ENCODE data around the gene NECTIN3.

Gene NECTIN3

DNA sequence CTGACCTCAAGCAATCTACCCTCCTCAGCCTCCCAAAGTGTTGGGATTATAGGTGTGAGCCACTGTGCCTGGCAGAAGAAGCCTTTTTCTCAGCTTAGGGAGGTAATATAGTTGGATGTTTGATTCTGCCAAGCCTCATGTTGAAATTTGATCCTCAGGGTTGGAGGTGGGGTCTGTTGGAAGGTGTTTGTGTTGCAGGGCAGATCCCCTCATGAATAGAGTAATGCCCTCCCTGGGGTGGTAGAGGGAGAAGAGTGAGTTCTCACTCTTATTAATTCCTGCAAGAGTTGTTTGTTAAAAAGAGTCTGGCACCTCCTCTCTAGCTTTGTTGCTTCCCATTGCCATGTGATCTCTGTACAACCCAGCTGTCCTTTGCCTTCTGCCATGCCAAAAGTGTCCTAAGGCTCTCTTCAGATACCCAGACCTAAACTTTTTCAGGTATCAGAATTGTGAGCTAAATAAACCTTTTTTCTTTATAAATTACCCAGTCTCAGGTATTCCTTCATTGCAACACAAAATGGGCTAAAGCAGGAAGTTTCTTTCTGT lies 16.4 kb downstream of the NECTIN3 start:
- DNase-seq = no peak

- DNase-seq = no peak
Observed at GRCh38 chr3:111096487-111097209, 25.0 kb downstream of the NECTIN3 start.

DNA sequence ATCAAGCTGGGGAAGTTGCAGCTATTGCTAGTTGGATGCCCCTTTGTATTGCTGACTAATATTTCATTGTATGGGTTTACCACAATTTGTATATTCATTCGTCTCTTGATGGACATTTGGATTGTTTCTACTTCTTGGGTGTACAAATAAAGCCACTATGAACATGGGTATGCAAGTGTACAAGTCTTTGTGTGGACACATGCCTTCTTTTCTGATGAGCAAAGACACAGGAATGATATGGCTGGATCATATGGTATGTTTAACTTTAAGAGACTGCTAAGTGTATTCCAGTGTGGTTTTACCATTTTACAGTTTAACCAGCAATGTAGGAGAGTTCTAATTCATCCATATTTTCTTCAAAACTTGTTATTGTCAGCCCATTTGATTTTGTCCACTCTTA lies 32.2 kb downstream of the NECTIN3 start:
- DNase-seq = no peak

- DNase-seq = no peak
Observed at GRCh38 chr3:111106993-111107661, 35.5 kb downstream of the NECTIN3 start.

DNA sequence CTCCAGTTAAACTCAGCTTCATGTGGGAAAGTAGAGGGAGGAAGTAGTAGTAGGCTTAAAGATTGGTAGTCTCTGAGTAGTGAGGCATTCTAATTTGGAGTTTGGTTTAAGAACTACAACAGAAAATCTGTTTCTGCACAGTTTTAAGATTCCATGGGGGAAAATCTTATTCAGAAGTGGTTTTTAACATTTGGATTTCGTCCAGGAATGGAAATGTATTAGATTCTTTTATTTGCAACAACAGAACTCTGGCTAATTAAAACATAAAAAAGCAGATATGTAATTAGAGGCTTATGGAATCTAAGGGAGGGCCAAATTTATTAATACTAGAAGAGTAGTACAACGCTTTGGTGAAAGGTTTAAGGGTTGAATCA lies 36.0 kb downstream of the NECTIN3 start:
- DNase-seq = no peak

GRCh38 chr3:111112913-111113312 lies 41.3 kb downstream of the NECTIN3 start:
- no peak for DNase-seq

DNA sequence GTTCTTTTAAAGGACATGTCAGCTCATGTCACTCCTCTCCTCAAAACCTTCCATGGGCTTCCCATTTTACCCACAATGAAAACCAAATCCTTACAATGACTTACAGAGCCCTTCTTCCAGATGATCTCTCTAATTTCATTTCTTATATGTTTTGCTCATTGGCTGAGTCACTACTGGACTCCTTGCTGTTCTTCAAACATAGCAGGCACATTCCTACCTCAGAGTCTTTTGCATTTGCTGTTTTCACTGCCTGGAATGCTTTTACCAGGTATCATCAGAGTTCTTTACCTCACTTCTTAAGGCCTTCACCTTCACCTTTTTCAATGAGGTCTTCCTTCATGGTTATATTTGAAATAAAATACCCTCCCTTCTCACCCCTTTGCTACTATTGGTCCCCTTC lies 57.3 kb downstream of the NECTIN3 start:
- DNase-seq = no peak

GRCh38 chr3:111130827-111131226 lies 59.2 kb downstream of the NECTIN3 start:
- DNase-seq = no peak

- no peak for DNase-seq
Observed at GRCh38 chr3:111134302-111134701, 62.7 kb downstream of the NECTIN3 start.

GRCh38 chr3:111151438-111151837 lies 79.8 kb downstream of the NECTIN3 start:
- no peak for DNase-seq

- no peak for DNase-seq
Observed at GRCh38 chr3:111152496-111152895, 80.9 kb downstream of the NECTIN3 start.

DNA sequence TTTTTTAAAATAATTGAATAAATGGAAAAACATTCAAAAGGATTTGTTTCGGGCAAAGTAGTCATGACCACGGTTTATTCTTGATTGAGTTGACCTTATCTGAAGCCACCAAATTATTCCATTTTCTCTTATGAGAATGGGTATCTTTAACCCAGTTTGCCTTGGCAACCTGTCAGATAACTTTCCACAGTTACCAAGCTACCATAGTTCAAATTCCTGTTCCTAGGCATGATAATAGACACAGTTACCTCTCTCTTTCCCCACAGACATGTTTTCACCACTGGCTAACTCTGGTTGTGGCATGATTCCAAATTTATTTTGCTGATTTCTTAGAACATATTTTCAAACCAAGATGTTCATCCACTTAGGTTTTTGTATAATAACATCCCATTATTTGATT lies 84.9 kb downstream of the NECTIN3 start:
- DNase-seq = no peak

DNA sequence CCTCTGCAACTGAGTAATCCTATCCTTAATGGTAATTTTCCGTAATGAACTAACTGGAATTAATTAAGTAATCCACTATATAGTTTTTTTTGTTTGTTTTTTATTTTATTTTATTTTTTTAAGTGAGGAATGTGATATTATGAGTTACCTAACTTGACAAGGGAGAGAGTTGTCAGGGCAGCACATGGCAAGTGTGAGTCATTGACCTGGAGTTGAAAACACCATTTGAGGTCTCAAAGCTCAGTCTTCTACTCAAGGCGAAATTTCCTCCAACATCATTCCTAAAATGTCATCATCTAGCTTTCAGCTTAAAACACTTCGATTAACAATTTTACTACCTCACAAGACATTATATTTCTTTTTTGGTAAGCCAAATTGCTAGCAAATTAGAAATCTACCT lies 87.8 kb downstream of the NECTIN3 start:
- DNase-seq = no peak

DNA sequence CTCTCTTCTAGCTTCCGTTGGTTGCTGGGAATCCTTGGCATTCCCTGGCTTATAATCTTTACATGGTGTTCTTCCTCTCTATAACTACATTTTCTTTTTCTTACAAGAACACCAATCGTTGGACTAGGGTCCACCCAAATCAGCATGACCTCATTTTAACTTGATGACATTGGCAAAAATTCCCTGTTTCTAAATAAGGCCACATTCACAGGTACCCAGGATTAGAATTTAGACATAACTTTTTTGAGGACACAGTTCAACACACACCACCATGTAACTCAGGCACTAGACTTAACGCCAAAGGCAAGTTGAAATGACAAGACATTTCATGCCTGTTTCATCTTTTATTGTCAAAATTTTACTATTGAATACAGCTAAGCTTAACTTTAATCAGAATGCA lies 93.0 kb downstream of the NECTIN3 start:
- DNase-seq = no peak

DNA sequence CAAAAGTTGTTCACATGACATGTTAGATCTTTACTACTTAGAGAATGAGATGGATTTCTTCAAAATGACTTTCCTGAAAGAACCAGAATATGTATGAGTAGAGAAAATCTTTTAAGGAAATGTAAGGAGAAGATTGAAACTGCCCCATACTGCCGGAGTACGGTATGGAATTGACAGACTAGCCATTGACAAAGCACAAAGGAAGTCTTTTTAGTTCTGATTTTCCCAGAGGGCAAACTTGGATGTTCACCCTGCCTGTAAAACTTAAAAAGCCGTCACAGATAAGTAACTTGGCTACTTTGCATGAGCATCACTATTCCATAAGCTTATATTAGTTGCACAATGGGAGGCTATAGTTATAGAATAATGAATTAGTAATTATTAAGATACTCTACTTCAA lies 93.8 kb downstream of the NECTIN3 start:
- DNase-seq = no peak

GRCh38 chr3:111173328-111173900 lies 101.8 kb downstream of the NECTIN3 start:
- DNase-seq = no peak

DNA sequence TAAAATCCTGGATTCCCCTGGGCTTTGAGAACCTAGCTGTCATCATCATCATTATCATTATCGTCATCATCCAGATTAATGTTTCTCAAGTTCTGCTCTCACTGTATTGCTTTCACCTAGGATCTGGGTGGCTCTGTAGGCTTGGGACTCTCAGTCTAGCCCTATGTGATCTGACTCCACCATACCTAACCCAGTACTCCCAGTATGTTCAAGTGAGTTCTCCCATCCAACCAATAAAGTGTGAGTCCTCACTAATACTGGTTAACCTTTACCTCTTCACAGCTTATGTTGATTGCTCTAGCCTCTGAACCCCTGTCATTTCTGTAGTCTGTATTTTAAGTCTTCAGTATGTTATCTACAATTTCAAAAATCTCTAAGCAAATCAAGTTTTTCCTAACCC lies 102.3 kb downstream of the NECTIN3 start:
- DNase-seq = no peak

DNA sequence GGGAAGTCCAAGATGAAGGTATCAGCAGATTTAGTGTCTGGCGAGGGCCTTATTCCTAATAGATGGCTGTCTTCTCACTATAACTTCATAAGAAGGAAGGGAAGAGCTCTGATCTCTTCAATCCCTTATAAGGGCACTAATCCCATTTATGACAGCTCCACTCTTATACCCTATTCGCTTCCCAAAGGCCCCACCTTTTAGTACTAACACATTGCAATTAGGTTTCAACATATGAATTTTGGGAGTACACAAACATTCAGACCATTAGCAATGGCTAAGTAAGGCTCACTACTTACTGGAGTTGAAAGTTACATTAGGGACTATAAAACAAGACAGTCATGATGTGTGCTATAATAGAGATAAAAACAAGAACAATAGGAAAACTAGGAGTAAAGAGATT lies 118.9 kb downstream of the NECTIN3 start:
- no peak for DNase-seq

GRCh38 chr3:111193472-111193871 lies 121.9 kb downstream of the NECTIN3 start:
- no peak for DNase-seq

- DNase-seq = no peak
Observed at GRCh38 chr3:111194048-111194447, 122.4 kb downstream of the NECTIN3 start.

DNA sequence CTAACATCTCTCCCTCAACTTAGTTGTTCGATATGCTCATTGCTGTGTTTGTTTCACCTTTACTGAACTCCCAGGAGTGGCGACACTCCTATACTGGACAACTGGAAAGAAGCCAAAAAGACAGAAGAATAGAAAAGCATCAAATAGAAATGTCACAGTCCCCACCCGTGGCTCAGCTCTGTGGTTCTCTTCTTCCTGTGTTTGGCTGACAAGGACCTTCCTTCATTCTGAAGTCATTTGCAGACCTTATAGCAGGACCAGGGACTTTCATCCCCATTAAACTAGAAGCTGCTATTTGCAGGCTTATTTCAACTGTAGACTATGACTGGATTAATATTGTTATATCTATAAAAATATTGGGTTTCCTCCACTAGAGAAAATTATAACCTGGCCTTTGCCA lies 125.9 kb downstream of the NECTIN3 start:
- no peak for DNase-seq

DNA sequence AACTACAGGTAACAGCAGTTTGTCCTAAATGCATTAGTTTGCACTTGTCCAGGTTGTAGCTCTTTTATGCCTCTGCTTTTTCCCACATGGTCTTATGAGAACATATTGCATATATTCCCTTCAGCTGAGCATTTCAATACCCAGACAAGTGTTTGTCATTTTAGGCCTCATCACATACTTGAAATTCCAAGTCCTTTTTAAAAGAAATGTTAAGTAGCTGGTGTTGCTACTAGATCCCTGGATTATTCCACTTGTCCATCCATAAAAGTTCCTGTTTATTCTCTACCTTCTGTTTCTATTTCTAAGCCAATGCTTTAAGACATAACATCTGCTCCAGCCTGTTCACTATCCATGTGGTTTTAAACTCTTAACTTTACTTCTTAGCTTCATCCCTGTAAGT lies 128.4 kb downstream of the NECTIN3 start:
- no peak for DNase-seq

DNA sequence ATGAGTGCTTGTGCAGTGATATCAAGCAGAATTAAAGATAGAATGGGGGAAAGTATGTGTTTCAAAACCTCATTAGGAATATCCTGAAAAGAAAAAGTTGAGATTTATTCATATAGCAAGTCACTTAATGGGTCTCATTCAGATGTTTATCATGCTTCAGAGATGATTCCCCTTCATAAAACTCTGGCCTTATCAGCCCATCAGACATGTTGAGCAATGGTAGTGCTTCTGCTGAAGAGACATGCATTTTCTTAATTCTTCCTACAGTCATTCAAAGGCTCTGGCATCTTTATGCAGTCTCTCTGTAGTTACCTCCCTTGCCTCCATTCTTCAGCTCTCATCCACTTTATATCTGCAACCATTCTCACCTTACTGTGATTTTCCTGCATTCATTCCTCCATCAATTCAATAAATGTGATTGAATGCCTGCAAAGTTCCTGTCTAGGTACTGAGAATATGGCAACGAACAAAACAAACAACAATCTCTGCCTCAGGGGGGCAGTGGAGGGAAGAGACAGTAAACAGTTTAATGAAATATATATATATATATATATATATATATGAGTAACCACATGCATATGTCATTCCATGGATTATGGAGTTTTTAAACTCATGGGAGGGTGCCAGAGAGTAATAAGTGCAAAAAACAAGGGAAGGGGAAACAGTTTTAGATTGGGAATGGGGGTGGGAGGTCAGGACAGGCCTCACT lies 138.5 kb downstream of the NECTIN3 start:
- no peak for DNase-seq

Measured in stimulated activated naive CD4-positive, alpha-beta T cell treated with Interleukin-2 at 50 U/mL for 16 hours (primary cell).